Testis (tissue), 5 donors: Measurements from ENCODE around the gene PXMP2. TPM values are rescaled to one million over a fixed set of nuclear protein-coding genes. Genes with fewer than 3 reads are reported as not detected.

Source experiments
- DNase-seq: peaks from one replicate; pipeline ENCODE4 v3.0.0-alpha.2; 2019
- H3K27ac ChIP-seq, 2 donors: fragments of 200-600 bp; sonication (generic); one replicate each; pipeline ENCODE4 v1.5.1; 2019
- H3K27me3 ChIP-seq: fragments of 200-600 bp; sonication (generic); one replicate; pipeline ENCODE4 v1.5.1; 2019
- H3K36me3 ChIP-seq: fragments of 200-600 bp; sonication (generic); one replicate; pipeline ENCODE4 v1.5.1; 2017; ENCODE audit warnings: low read depth; ENCODE audit errors: missing control alignments
- H3K4me1 ChIP-seq: fragments of 200-600 bp; sonication (generic); one replicate; pipeline ENCODE4 v1.5.1; 2019
- H3K4me3 ChIP-seq, 2 donors: fragments of 200-600 bp; sonication (generic); one replicate each; pipeline ENCODE4 v1.5.1; 2017 to 2019
- H3K9me3 ChIP-seq: fragments of 200-600 bp; sonication (generic); one replicate; pipeline ENCODE4 v1.5.1; 2017
- CTCF ChIP-seq, 3 experiments: fragments of 450-650 bp in 2 of 3; fragments of 200-600 bp in 1 of 3; sonication (generic) in 1 of 3; IDR thresholded peaks; one replicate each; pipeline ENCODE4 v1.5.1; 2016 to 2019; ENCODE audit warnings: antibody characterized with exemption in 3 of 3, mild to moderate bottlenecking in 2 of 3, moderate library complexity in 1 of 3
- POLR2A ChIP-seq: fragments of 450-650 bp; IDR thresholded peaks from one replicate; pipeline ENCODE4 v1.6.1; 2017; ENCODE audit warnings: antibody characterized with exemption, mild to moderate bottlenecking, moderate library complexity
- WGBS, 2 donors: methylation state at CpG; one replicate each; pipeline ENCODE4 v1.1.5; 2018; 5-methylcytosine and 5-hydroxymethylcytosine counted together
- intact Hi-C: fragments of 100-400 bp; cut with DNase I; formaldehyde crosslinking; loops from one replicate; pipeline ENCODE4 v1.15.1; 2023; ENCODE audit warnings: low total_unique reads
- long read RNA-seq, 2 donors: transcript quantifications; one replicate each; lab custom pipeline, GENCODE V29; 2026
- polyA plus RNA-seq: library from polyadenylated mRNA; stranded (reverse); fragments of 350-450 nt; fragmentation: Illumina TruSeq; extraction: RNeasy Lipid Tissue Mini Kit (QIAGEN cat#74804); gene quantifications from one replicate; pipeline ENCODE4 v1.2.3, GENCODE V29; 2014; ENCODE audit warnings: low read depth, low replicate concordance; ENCODE audit not compliant: insufficient read depth
- total RNA-seq, 2 donors: library from RNA; depleted of rRNA; stranded (reverse); fragments of >200 nt; gene quantifications; one replicate each; pipeline ENCODE4 v1.2.3, GENCODE V29; 2016

PXMP2 gene
- 10 to 100 TPM; 16.0 to 26.5 TPM for total RNA-seq
- polyA plus RNA-seq: 13.5 TPM
- long read RNA-seq, donor 1, transcript PXMP2-201 (5 exons, 957 nt): major isoform, 14 of 25 reads
- long read RNA-seq, donor 1, partial matches to known transcripts: 10 of 25 reads
- long read RNA-seq, donor 1, other reads (novel, unspliced or antisense): 0 of 25 reads
- long read RNA-seq, donor 2, transcript PXMP2-201 (5 exons, 957 nt): major isoform, 7 of 8 reads
- long read RNA-seq, donor 2, partial matches to known transcripts: 0 of 8 reads
- long read RNA-seq, donor 2, other reads (novel, unspliced or antisense): 0 of 8 reads

GRCh38 chr12:132687211-132688164 is at the start of gene PXMP2, which contains the start of gene POLE:
Gene PXMP2, plus strand, starts transcription at chr12:132687587. Its CDS starts 84 bp downstream, at chr12:132687671.
Gene POLE, minus strand, starts transcription at chr12:132687342. Its CDS starts 27 bp downstream, at chr12:132687315.
- Histone ChIP-seq H3K36me3 (no peaks in the 10 kb centered on the region), H3K27me3 (no peaks in the 10 kb centered on the region), H3K9me3 (no peaks in the 10 kb centered on the region), H3K4me1 (peaks cover 7% of the 10 kb centered on the region), H3K27ac (peak within 1 kb of the TSS in 1 of 2 donors; percentile 72), H3K4me3 (peak within 1 kb of the TSS; percentile 75 to 86)
- intact Hi-C loops: no loop called here
- 0 to 1% methylated on average over 35 to 82 of the region's 134 CpGs for WGBS, 2 donors
- TF ChIP-seq POLR2A (no peak), CTCF (IDR thresholded peaks at IDR 0.05) (peak in 2 of 3 experiments; percentile 4 to 14)
- DNase-seq: peak; percentile 97

GRCh38 chr12:132637811-132638210 is 49.6 kb upstream of the PXMP2 start:
- H3K4me3 ChIP-seq: no peak overlapping the region
- intact Hi-C loops: no loop called here
- no peaks in the 10 kb centered on the region for H3K36me3 ChIP-seq
- no peak for DNase-seq
- no peak overlapping the region for H3K27ac ChIP-seq
- 88 to 93% methylated on average over 17 to 18 of the region's 18 CpGs for WGBS, 2 donors
- no peaks in the 10 kb centered on the region for H3K9me3 ChIP-seq
- no peak for TF ChIP-seq POLR2A
- TF ChIP-seq CTCF (IDR thresholded peaks at IDR 0.05): no peak
- H3K4me1 ChIP-seq: no peaks in the 10 kb centered on the region
- H3K27me3 ChIP-seq: no peaks in the 10 kb centered on the region

- WGBS, 2 donors: 77 to 79% methylated on average over 25 of the region's 25 CpGs
- H3K36me3 ChIP-seq: no peaks in the 10 kb centered on the region
- peak; percentile 52 for DNase-seq
- H3K9me3 ChIP-seq: no peaks in the 10 kb centered on the region
- H3K4me3 ChIP-seq: no peak overlapping the region
- no peaks in the 10 kb centered on the region for H3K27me3 ChIP-seq
- H3K4me1 ChIP-seq: no peaks in the 10 kb centered on the region
- TF ChIP-seq CTCF (IDR thresholded peaks at IDR 0.05): peak in 2 of 3 experiments; percentile 58 to 63
- no peak for TF ChIP-seq POLR2A
- H3K27ac ChIP-seq: no peak overlapping the region
- intact Hi-C loops: no loop called here
Observed at GRCh38 chr12:132638541-132639408, 48.6 kb upstream of the PXMP2 start.

- 91 to 94% methylated on average over 7 to 12 of the region's 12 CpGs for whole genome bisulfite sequencing, 2 donors
- Histone ChIP-seq H3K9me3 (no peaks in the 10 kb centered on the region), H3K27me3 (no peaks in the 10 kb centered on the region), H3K4me1 (no peaks in the 10 kb centered on the region), H3K36me3 (no peaks in the 10 kb centered on the region), H3K4me3 (no peak overlapping the region), H3K27ac (no peak overlapping the region)
- no peak for DNase-seq
- TF ChIP-seq CTCF (IDR thresholded peaks at IDR 0.05): no peak
- no peak for TF ChIP-seq POLR2A
- intact Hi-C loops: no loop called here
Observed at GRCh38 chr12:132639956-132640520, 47.3 kb upstream of the PXMP2 start.
